ENCODE data around the gene ARF3. TPM values are rescaled to one million over a fixed set of nuclear protein-coding genes. Genes with fewer than 3 reads are reported as not detected.

Gene ARF3
- total and polyA plus RNA-seq, 9 of the 15 experiments (the other 6 are each of a cell fraction or from before 2014, with no cell fraction given), result 5.9 to 170 (median 64.4) TPM

DNA sequence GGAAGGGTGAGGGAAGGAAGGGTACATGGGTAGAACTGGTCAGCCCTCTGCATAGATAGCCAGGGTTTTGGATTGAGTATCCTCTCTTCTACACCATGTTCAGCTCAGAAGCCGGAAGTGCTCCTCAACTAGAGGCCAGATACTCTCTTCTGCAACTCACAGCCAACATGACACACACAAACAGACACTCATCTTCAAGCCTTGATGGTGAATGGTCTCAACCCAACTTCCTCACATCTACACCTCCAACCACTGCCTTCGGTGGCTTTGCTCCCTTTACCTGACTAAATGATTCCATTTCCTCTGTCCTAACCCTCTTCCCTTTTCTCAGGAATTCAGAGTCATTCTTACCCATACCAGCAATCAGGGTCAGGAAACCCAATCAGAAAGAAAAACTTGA, 24.4 kb downstream of the ARF3 start:
- intact Hi-C loops (cut with micrococcal nuclease) (loop anchor here (5.0 kb wide), 1 partner anchor 54 kb away; no protein-coding TSS in a partner anchor), in situ Hi-C loops (cut with MboI) (no loop called here)
- Histone ChIP-seq H3K4me1 (replicated peaks in 1 of 2; ENCODE audit: control insufficient read depth in 2 of 2, insufficient read depth in 2 of 2, low read length in 2 of 2) (no peaks in the 10 kb centered on the region; a peak in 1 of 5 replicates), H3K4me3 (no peak overlapping the region), H4K20me1 (replicated peaks; ENCODE audit: control insufficient read depth, insufficient read depth, low read length) (peaks cover 10% of the 10 kb centered on the region; the same call in 1 of the 2 replicates), H3K27me3 (ENCODE audit: control insufficient read depth in 2 of 2, insufficient read depth in 2 of 2, low read length in 2 of 2) (no peaks in the 10 kb centered on the region), H3K27ac (ENCODE audit: extremely low read depth, low read depth, low read length) (no peak overlapping the region), H3K36me3 (ENCODE audit: control insufficient read depth, insufficient read depth, low read length) (peaks cover 75% of the 10 kb centered on the region), H3K79me2 (ENCODE audit: control insufficient read depth, insufficient read depth, low read length) (no peaks in the 10 kb centered on the region), H3K9me3 (replicated peaks; ENCODE audit: control insufficient read depth, insufficient read depth, low read depth, low read length) (no peaks in the 10 kb centered on the region), H3K9me1 (ENCODE audit: control insufficient read depth, insufficient read depth, low read length) (peaks cover 4% of the 10 kb centered on the region), H2AFZ (ENCODE audit: low read depth, low read length) (no peak overlapping the region), H3K4me2 (ENCODE audit: insufficient read depth, low read length) (no peak overlapping the region), H3K9ac (ENCODE audit: insufficient read depth in 1 of 2, low read depth in 2 of 2, low read length in 2 of 2) (no peak overlapping the region)
- DNase-seq (ENCODE audit: extremely low read depth in 1 of 4, low spot score in 3 of 4) (no peak), ATAC-seq (no peak), FAIRE-seq (no peak)
- ChIA-PET CTCF (ENCODE audit: low intra/inter-chr PET ratio) (no interaction called here), POLR2A (interaction anchor here (0.6 to 2.1 kb wide), 2 partner anchors 12 to 1179 kb away, joined by 3 to 6 read pairs; partner anchors contain the start of gene COX14)
- no TSS peak for BruUV-seq (replicated peaks)
- TF ChIP-seq SMAD2 (IDR thresholded peaks at IDR 0.05; ENCODE audit: low read depth, low read length), result no peak
- no peak for TF ChIP-seq TCF3 (CRISPR knock-in tag; IDR thresholded peaks at IDR 0.05)
- no peak for TF ChIP-seq ZNF23 (CRISPR knock-in tag; IDR thresholded peaks at IDR 0.05)
- no peak for TF ChIP-seq GMEB1 (CRISPR knock-in tag; IDR thresholded peaks at IDR 0.05)
- no peak for TF ChIP-seq AFF1 (IDR thresholded peaks at IDR 0.05; ENCODE audit: low read depth in 1 of 2, partially characterized antibody in 2 of 2)
- TF ChIP-seq STAT5B (CRISPR knock-in tag; IDR thresholded peaks at IDR 0.05), result no peak
- no peak for TF ChIP-seq SUPT5H (IDR thresholded peaks at IDR 0.05)
- TF ChIP-seq TEAD1 (CRISPR knock-in tag; IDR thresholded peaks at IDR 0.05), result no peak
- TF ChIP-seq RFX5 (IDR thresholded peaks at IDR 0.05; ENCODE audit: low read depth, low read length), result no peak
- TF ChIP-seq HNRNPL (IDR thresholded peaks at IDR 0.05; ENCODE audit: low read depth, low read length), result no peak
- WGBS (ENCODE audit: insufficient coverage, low coverage, missing lambda C conversion rate), result 62% methylated on average over 2 of the region's 2 CpGs

All from K562 (cell line).